HL-60 (cell line): ENCODE data around the gene EIF3J.

Experiments
- CTCF ChIP-seq: IDR thresholded peaks from one replicate; pipeline ENCODE4 v1.5.1; 2011; ENCODE audit warnings: low read length, control low read depth, inconsistent platforms; ENCODE audit not compliant: insufficient read depth
- SPI1 ChIP-seq: IDR thresholded peaks from 2 replicates; pipeline ENCODE4 v1.6.1; 2012; ENCODE audit warnings: low read depth, mild to moderate bottlenecking, borderline replicate concordance

DNA sequence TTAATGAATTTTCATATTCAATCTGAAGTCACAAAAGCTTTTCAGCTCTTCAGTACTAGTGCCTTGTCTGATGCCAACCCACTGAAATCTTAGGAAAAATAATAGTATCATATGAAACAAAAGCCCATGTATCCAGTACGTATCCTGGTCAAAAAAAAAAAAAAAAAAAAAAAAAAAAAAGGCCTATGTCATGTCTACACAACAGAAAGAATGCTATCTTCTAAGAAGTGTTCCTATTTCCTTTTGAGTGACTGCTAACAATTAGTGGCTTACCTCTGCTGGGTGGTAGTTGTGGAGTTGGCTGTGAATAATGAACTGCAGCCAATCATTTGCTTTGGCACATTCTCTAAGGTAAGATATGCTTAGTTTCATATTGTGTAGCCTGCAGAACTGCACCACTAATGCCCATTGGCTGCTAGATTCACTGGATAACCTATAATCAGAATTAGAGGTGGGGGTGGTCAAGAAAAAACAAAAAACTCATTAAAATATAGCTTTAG, 59.6 kb downstream of the EIF3J start:
- no peak for TF ChIP-seq CTCF
- TF ChIP-seq SPI1 = no peak
